AG10803 (cell line): ENCODE measurements around the gene DUSP15.

Experiments used
- DNase-seq: peaks from one replicate; pipeline ENCODE4 v3.0.0; 2010; ENCODE audit warnings: low read depth
- H3K4me3 ChIP-seq: 2 replicates; pipeline ENCODE4 v1.5.1; 2011; ENCODE audit warnings: mild to moderate bottlenecking, low read length, control low read depth
- TF ChIP-seq, protein P1 (sequence below): conservative IDR thresholded peaks from 2 replicates; pipeline ENCODE4 v1.5.1; 2011; ENCODE audit warnings: mild to moderate bottlenecking, low read length, control low read depth, inconsistent platforms

The DUSP15 gene

GRCh38 chr20:31907046-31907445, 36.7 kb upstream of the DUSP15 start:
- TF ChIP-seq, protein P1, sequence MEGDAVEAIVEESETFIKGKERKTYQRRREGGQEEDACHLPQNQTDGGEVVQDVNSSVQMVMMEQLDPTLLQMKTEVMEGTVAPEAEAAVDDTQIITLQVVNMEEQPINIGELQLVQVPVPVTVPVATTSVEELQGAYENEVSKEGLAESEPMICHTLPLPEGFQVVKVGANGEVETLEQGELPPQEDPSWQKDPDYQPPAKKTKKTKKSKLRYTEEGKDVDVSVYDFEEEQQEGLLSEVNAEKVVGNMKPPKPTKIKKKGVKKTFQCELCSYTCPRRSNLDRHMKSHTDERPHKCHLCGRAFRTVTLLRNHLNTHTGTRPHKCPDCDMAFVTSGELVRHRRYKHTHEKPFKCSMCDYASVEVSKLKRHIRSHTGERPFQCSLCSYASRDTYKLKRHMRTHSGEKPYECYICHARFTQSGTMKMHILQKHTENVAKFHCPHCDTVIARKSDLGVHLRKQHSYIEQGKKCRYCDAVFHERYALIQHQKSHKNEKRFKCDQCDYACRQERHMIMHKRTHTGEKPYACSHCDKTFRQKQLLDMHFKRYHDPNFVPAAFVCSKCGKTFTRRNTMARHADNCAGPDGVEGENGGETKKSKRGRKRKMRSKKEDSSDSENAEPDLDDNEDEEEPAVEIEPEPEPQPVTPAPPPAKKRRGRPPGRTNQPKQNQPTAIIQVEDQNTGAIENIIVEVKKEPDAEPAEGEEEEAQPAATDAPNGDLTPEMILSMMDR = no peak
- no peak for DNase-seq
- no peak overlapping the region for H3K4me3 ChIP-seq

GRCh38 chr20:31906001-31906400, 35.7 kb upstream of the DUSP15 start:
- H3K4me3 ChIP-seq = no peak overlapping the region
- TF ChIP-seq, protein P1 = no peak
- no peak for DNase-seq

DNA sequence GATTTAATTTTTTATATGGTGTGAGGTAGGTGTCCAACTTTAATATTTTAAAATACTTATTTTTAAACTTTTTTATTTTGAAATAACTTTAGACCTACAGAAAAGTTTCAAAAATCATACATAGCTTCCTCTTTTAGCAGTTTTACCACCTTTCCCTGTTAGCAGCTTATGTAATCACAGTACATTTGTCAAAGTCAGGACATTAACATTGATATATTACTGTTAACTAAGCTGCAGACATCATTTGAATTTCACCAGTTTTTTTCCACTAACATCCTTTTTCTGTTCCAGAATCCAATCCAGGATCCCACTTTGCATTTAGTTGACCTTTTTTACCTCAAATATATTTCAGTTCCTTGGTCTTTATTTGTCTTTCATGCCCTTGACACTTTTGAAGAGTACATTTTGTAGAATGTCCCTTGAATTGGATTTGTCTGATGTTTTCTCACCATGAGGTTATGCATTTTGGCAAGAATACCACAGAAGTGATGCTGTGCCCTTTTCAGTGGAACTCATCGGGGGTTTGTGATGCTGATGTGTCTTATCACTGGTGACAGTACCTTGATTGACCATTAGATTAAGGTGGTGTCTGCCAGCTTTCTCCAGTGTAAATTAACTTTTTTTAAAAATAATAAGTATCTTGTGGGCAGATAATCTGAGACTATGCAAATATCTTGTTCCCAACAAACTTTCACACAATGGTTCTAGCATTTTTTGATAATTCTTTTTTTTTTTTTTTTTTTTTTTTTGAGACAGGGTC, 33.5 kb upstream of the DUSP15 start:
- TF ChIP-seq, protein P1 = no peak
- no peak overlapping the region for H3K4me3 ChIP-seq
- no peak for DNase-seq

DNA sequence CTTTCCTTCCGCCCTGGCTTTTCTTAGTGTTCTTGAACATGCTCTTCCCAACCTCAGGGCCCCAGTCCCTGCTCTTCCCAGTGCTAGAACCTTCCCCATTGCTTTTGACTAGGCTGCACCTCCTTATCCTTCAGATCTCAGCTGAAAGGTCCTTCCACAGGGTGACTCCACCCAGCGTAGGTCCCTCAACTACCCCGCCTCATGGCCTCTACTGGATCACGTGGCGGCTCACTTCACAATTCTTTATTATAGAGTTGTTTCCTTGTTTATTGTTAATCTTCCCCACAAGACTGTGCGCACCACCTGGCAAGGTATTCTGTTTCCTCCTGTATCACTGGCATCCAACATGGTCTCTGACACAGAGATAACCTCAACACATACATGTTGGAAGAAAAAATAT, 31.3 kb upstream of the DUSP15 start:
- DNase-seq = no peak
- TF ChIP-seq, protein P1 = no peak
- no peak overlapping the region for H3K4me3 ChIP-seq

- H3K4me3 ChIP-seq = no peak overlapping the region
- TF ChIP-seq, protein P1 = no peak
- DNase-seq = no peak
These were observed 27.2 kb upstream of the DUSP15 start for GRCh38 chr20:31897541-31897940.

GRCh38 chr20:31896049-31896448, 25.7 kb upstream of the DUSP15 start:
- TF ChIP-seq, protein P1 = no peak
- no peak for DNase-seq
- no peak overlapping the region for H3K4me3 ChIP-seq

GRCh38 chr20:31894980-31895675, 24.8 kb upstream of the DUSP15 start:
- TF ChIP-seq, protein P1 = no peak
- peak; percentile 73 for DNase-seq
- H3K4me3 ChIP-seq = no peak overlapping the region
